HepG2 (cell line): ENCODE measurements around the gene EAF1. TPM values are rescaled to one million over a fixed set of nuclear protein-coding genes. Genes with fewer than 3 reads are reported as not detected.

Experiments used
- AKAP8 ChIP-seq: sonication (generic); formaldehyde crosslinking; IDR thresholded peaks from 2 replicates; pipeline ENCODE4 v1.5.1; 2020; ENCODE audit warnings: mild to moderate bottlenecking, missing genetic modification reagents
- ARID4A ChIP-seq: sonication (generic); formaldehyde crosslinking; IDR thresholded peaks from 2 replicates; pipeline ENCODE4 v1.5.0; 2020; ENCODE audit warnings: mild to moderate bottlenecking, missing genetic modification reagents, borderline replicate concordance
- CREBL2 ChIP-seq: sonication (generic); formaldehyde crosslinking; IDR thresholded peaks from 2 replicates; pipeline ENCODE4 v1.8.1; 2023; ENCODE audit warnings: missing genetic modification reagents, mild to moderate bottlenecking, borderline replicate concordance
- ETV5 ChIP-seq: IDR thresholded peaks from 2 replicates; pipeline ENCODE4 v1.6.1; 2018; ENCODE audit warnings: missing biosample characterization, missing genetic modification reagents, inconsistent platforms, borderline replicate concordance
- FOXO4 ChIP-seq: sonication (generic); formaldehyde crosslinking; conservative IDR thresholded peaks from 2 replicates; pipeline ENCODE4 v1.8.1; 2023; ENCODE audit warnings: missing genetic modification reagents
- GABPB1 ChIP-seq: IDR thresholded peaks from 2 replicates; pipeline ENCODE4 v1.6.1; 2016; ENCODE audit warnings: mild to moderate bottlenecking, missing genetic modification reagents, moderate library complexity, missing compliant biosample characterization
- GATA4 ChIP-seq: sonication (generic); IDR thresholded peaks from 2 replicates; pipeline ENCODE4 v1.6.1; 2016; ENCODE audit warnings: antibody characterized with exemption, low read depth, borderline replicate concordance
- HHEX ChIP-seq: IDR thresholded peaks from 2 replicates; pipeline ENCODE4 v1.6.1; 2016; ENCODE audit warnings: control low read depth
- HNF1A ChIP-seq, 2 experiments: sonication (generic) in 1 of 2; formaldehyde crosslinking in 1 of 2; IDR thresholded peaks; 2 replicates each; pipeline versions ENCODE4 v1.4.0 to v1.6.1; 2016 to 2020; ENCODE audit warnings: borderline replicate concordance in 1 of 2, low read depth in 1 of 2, mild to moderate bottlenecking in 1 of 2, missing genetic modification reagents in 1 of 2
- HNRNPLL ChIP-seq: fragments of 200-400 bp; formaldehyde crosslinking; IDR thresholded peaks from 2 replicates; pipeline ENCODE4 v1.6.1; 2017; ENCODE audit warnings: mild to moderate bottlenecking, low read depth, low read length; ENCODE audit not compliant: poor library complexity, severe bottlenecking
- NRL ChIP-seq: sonication (generic); formaldehyde crosslinking; IDR thresholded peaks from 2 replicates; pipeline ENCODE4 v1.5.0; 2020; ENCODE audit warnings: missing genetic modification reagents, mild to moderate bottlenecking, moderate library complexity, borderline replicate concordance
- SP5 ChIP-seq: IDR thresholded peaks from 2 replicates; pipeline ENCODE4 v1.6.1; 2016; ENCODE audit warnings: low read depth, borderline replicate concordance
- TBL1XR1 ChIP-seq: fragments of 150-350 bp; IDR thresholded peaks from 2 replicates; pipeline ENCODE4 v1.6.1; 2014; ENCODE audit warnings: borderline replicate concordance, low read length; ENCODE audit not compliant: partially characterized antibody
- ZFP91 ChIP-seq: sonication (generic); formaldehyde crosslinking; IDR thresholded peaks from 2 replicates; pipeline ENCODE4 v1.9.0; 2022; ENCODE audit warnings: missing genetic modification reagents, mild to moderate bottlenecking, borderline replicate concordance
- ZNF572 ChIP-seq: sonication (generic); formaldehyde crosslinking; IDR thresholded peaks from 2 replicates; pipeline ENCODE4 v1.5.1; 2020; ENCODE audit warnings: mild to moderate bottlenecking, missing genetic modification reagents
- ZNF616 ChIP-seq: sonication (generic); formaldehyde crosslinking; IDR thresholded peaks from 2 replicates; pipeline ENCODE4 v1.5.0; 2020; ENCODE audit warnings: low read depth, mild to moderate bottlenecking, missing genetic modification reagents
- polyA plus RNA-seq, 8 experiments: library from polyadenylated mRNA; depleted of rRNA in 3 of 8; stranded (reverse) in 7 of 8; unstranded in 1 of 8; fragments of >200 nt; fragmentation: Illumina TruSeq in 4 of 8; extraction: Trizol in 4 of 8; gene quantifications; 2 replicates each; pipeline versions ENCODE4 v1.2.1 to v1.2.3, GENCODE V29; 2011 to 2016; ENCODE audit warnings: low read depth in 4 of 8, missing spikeins in 1 of 8, mixed read lengths in 1 of 8; ENCODE audit not compliant: insufficient read depth in 1 of 8
- total RNA-seq, 5 experiments: library from RNA; depleted of rRNA; stranded (reverse); fragments of >200 nt; fragmentation: Illumina TruSeq; extraction: Trizol; gene quantifications; 2 replicates each; pipeline ENCODE4 v1.2.3, GENCODE V29; 2016; ENCODE audit warnings: low read depth in 1 of 5

The EAF1 gene
- total and polyA plus RNA-seq, 2 of the 13 experiments (the other 11 are each of a cell fraction or from before 2014, with no cell fraction given), result 8.1 to 30.0 TPM

GRCh38 chr3:15427182-15427880 is at the start of gene EAF1, which contains the start of gene METTL6 (continued):
- TF ChIP-seq ARID4A (CRISPR knock-in tag) (peak; percentile 94), SP5 (CRISPR knock-in tag) (no peak), ZNF572 (no peak), GATA4 (no peak), TBL1XR1 (no peak), GABPB1 (CRISPR knock-in tag) (peak; percentile 98), ZNF616 (0 out of 2 replicates have a peak, but pooled peaks have one; percentile 41), CREBL2 (CRISPR knock-in tag) (no peak; the same call in 1 of the 2 replicates), HHEX (no peak), ETV5 (peak; percentile 70), NRL (CRISPR knock-in tag) (peak; percentile 63), ZFP91 (peak; percentile 76; the same call in 1 of the 2 replicates), HNF1A (IDR thresholded peaks at IDR 0.05; ENCODE audit: low read depth) (no peak), HNF1A (CRISPR knock-in tag; IDR thresholded peaks at IDR 0.05; ENCODE audit: borderline replicate concordance) (peak; percentile 25; the same call in 1 of the 2 replicates), FOXO4 (CRISPR knock-in tag) (0 out of 2 replicates have a peak, but pooled peaks have one; percentile 52), AKAP8 (no peak), HNRNPLL (peak; percentile 46)
